Activated naive CD4-positive, alpha-beta T cell (primary cell): ENCODE data around the gene POM121C.
"Not testable (repeated sequence)": the region's sequence is repeated elsewhere in the genome, so short reads cannot be mapped to it uniquely, and the experiment has no call there.

Source experiments
- DNase-seq, 4 experiments: peaks; one replicate each; lab custom pipeline; 2025; lab: John Stamatoyannopoulos, UW

Gene POM121C

DNA sequence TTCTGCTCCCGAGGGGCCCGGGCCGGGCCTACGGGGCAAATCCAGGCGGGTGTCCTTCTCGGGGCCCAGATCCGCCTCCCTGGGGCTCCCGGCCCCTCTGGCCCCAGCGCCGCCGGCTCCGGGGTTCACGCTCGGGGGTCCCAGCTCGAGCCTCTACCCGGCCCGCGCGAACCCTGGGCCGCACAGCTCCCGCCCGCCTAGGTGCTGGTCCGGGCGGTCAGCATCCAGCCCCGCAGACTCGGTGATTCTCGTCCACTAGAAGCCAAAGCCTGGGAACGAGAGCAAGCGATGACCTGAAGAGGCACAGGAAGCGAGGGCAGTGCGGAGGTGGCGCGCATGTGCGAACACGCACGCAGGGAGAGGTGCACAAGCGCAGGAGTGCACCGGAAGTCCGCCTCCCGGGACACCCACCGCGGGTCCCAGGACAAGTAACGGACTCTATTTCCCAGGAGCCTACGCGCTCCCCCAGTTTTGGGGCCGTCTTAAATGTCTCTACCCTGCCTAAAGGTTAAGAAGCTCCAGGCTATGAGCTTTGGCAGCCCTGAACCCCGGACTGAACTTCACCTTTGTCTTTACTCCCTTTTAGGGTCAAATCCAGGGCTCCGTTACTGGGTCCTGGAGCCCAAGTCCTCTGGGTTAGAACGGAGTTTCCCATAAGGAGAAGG, at the start of gene POM121C:
Gene POM121C (minus strand): TSS at position 321 of the 665 bp plus-strand sequence. CDS start 44,803 bp downstream, outside the sequence.
- peak; percentile 62 to 79 (median 69) for DNase-seq

- DNase-seq = no peak
Observed at GRCh38 chr7:75534727-75535307, 48.7 kb upstream of the POM121C start.

DNA sequence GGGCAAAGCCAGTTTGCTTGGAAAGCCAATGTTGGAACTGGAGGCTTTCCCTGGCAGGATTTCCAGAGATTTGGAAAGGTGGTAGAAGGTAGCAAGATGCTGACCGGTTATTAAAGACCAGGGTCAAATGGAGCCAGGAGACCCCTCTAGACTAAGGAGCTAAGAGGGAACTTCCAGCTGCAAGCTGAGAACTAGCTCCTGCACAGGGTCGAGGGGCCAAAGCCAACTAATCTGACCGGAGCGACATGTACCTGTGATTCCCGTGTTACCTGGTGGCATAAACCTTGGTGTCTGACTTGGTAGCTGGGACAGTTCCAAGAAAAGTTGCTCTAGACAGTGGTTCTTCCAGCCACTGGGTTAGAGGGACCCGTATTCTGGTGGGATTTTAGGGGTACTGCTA, 47.8 kb upstream of the POM121C start:
- no peak for DNase-seq

- DNase-seq = no peak
Observed at GRCh38 chr7:75532639-75533038, 46.5 kb upstream of the POM121C start.

- no peak for DNase-seq
Observed at GRCh38 chr7:75531359-75531821, 45.3 kb upstream of the POM121C start.

- not testable (repeated sequence) for DNase-seq
Observed at GRCh38 chr7:75527224-75527722, 41.2 kb upstream of the POM121C start.

- DNase-seq = not testable (repeated sequence)
Observed at GRCh38 chr7:75521727-75522126, 35.6 kb upstream of the POM121C start.

DNA sequence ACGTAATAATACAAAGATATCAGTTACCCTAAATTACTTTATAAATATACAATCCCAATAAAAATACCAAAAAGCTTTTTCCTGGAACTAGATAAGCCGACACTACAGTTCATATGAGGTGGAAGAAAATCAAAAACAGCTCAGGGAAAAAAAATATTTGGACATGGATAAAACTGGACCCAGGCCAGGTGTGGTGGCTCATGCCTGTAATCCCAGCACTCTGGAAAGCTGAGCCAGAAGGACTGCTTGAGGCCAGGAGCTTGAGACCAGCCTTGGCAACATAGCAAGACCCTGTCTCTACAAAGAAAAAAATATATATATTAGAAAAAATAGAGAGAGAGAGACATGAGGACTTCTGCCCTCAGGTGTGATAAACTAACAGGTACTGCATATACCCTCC, 32.7 kb upstream of the POM121C start:
- DNase-seq = not testable (repeated sequence)

- not testable (repeated sequence) for DNase-seq
Observed at GRCh38 chr7:75509033-75509432, 22.9 kb upstream of the POM121C start.

DNA sequence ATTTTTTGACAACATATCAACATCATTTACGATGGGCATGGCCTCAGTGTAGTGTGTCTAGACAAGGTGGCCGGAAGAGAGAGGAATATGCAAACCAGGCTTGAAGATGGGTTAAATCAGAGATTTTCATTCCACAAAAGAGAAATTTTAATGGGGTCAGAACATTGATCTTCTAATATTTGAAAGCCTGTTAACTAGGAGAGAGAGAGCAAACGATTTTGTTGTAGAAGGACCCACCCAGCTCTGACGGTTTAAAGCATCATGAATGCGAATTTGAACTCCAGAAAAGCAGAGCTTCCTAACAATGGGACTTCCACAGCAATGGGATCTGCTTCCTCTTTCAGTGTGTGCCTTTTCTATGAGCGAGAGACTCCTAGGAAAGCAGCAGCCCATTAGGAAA, 5.9 kb upstream of the POM121C start, which contains the start of gene SPDYE5:
Gene SPDYE5 (plus strand): TSS at position 301 of the 400 bp plus-strand sequence. CDS start 1,728 bp downstream, outside the sequence.
- not testable (repeated sequence) for DNase-seq

GRCh38 chr7:75485355-75485978, 632 bp downstream of the POM121C start:
- DNase-seq = not testable (repeated sequence)

DNA sequence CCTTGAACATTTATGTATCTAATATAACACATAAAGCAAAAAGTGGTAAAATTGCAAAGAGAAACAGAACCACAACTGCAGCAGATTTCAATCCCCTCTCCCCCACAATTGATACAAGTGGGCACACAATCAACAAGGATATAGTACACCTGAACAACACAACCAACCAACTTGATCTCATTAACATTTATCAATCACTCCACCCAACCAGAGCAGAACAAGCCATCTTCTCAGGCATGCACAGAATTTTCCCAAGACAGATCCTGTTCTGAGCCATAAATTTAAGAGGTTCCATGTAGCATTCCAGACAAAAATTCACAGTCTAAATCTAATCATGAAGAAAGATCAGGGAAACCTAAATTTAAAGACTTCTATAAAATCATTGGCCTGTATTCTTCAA, 5.8 kb downstream of the POM121C start:
- not testable (repeated sequence) for DNase-seq

DNA sequence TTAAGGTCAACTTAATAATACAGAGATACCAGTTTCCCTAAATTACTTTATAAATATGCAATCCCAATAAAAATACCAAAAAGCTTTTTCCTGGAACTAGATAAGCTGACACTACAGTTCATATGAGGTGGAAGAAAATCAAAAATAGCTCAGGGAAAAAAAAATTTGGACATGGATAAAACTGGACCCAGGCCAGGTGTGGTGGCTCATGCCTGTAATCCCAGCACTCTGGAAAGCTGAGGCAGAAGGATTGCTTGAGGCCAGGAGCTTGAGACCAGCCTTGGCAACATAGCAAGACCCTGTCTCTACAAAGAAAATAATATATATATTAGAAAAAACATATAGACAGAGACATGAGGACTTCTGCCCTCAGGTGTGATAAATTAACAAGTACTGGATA, 8.6 kb downstream of the POM121C start:
- not testable (repeated sequence) for DNase-seq

GRCh38 chr7:75470166-75470565, 15.9 kb downstream of the POM121C start:
- not testable (repeated sequence) for DNase-seq

DNA sequence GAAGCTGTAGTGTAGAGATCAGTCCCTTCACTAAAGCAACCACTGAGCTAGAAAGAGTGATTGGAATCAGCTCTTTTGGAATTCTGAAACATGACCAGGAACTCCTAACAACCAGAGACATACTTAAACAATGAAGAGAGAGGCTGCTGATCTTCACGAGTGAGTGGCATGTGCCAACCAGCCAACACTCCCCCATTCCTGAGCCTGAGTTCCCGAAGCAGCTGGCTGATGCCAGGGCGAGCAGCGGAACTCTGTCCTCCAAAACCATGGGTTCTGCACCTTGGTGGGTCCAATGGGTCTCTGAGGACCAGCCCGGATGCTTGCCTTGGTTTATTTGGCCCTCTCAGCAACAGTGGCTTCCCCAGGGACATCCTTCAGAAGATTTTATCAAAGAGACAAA, 25.6 kb downstream of the POM121C start:
- not testable (repeated sequence) for DNase-seq

- DNase-seq = not testable (repeated sequence)
Observed at GRCh38 chr7:75458034-75458433, 28.1 kb downstream of the POM121C start.

- DNase-seq = not testable (repeated sequence)
Observed at GRCh38 chr7:75456403-75456802, 29.7 kb downstream of the POM121C start.

GRCh38 chr7:75452494-75452955, 33.6 kb downstream of the POM121C start:
- DNase-seq = not testable (repeated sequence)

- not testable (repeated sequence) for DNase-seq
Observed at GRCh38 chr7:75449946-75450345, 36.2 kb downstream of the POM121C start.

- peak in 1 of 4 experiments; percentile 10 for DNase-seq
Observed at GRCh38 chr7:75442465-75443111, 43.5 kb downstream of the POM121C start.

DNA sequence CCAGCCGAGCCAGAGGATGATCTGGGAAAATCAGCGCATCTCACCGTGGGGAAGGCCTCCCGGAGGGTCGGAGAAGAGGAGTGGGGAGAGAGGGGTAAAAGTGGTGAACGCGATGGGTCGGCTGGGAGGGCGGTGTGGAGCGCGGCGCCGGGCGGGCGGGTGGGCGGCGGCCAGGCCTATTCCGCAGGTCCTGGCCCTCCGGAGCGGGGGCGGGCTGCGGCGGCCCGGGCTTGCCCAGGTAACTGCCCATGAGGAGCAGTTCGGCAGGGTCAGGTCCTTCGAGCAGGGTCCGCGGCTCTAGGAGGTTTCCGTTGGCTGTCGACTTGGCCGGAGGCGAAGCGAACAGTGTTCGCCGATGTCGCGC, 44.0 kb downstream of the POM121C start:
- DNase-seq = not testable (repeated sequence)

DNA sequence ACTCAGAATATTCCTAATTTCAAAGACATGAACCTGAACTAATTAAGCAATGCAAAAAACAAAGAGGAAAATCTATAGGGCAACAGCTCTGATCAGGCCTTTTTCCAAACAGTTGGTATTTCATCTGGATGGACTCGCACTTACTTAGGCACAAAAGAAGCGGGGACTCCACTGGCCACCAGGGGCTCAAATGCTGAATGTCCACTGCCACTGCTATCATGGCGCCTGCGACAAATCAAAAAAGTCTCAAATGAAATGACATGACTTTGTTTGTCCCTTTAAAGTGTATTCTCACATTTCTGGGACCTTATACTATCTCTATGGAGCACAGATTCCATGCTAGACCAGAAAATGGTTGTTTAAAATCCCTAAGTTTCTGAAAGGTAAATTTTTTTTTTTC, 47.1 kb downstream of the POM121C start:
- DNase-seq = not testable (repeated sequence)
